AG04449 (cell line): Measurements from ENCODE around the gene THSD4.
A peak's percentile ranks its signal among the peaks of the same experiment; 100 is the strongest.

Experiments
- CTCF ChIA-PET: fragments of 350-600 bp; formaldehyde crosslinking; extraction: SDS; loops from one replicate; lab custom pipeline; 2021; ENCODE audit warnings: antibody characterized with exemption; lab: Yijun Ruan, JAX
- POLR2A ChIA-PET: fragments of 400-600, 350-600 bp; formaldehyde crosslinking; extraction: SDS; loops from one replicate; lab custom pipeline; 2020; ENCODE audit warnings: antibody characterized with exemption, inconsistent platforms; lab: Yijun Ruan, JAX
- DNase-seq: peaks from one replicate; pipeline ENCODE4 v3.0.0-alpha.2; 2010; ENCODE audit warnings: low read depth, low spot score
- H3K4me3 ChIP-seq: 2 replicates; pipeline ENCODE4 v1.5.1; 2011; ENCODE audit warnings: low read depth, mild to moderate bottlenecking, control low read depth, low read length
- CTCF ChIP-seq: IDR thresholded peaks from one replicate; pipeline ENCODE4 v1.5.1; 2011; ENCODE audit warnings: mild to moderate bottlenecking, moderate library complexity, low read length, control low read depth, inconsistent platforms; ENCODE audit not compliant: insufficient read depth; ENCODE audit errors: missing control alignments

The THSD4 gene

GRCh38 chr15:71682001-71682400 is 566.7 kb downstream of the THSD4 start:
- DNase-seq = no peak
- ChIA-PET CTCF (interaction anchor here (1.5 kb wide), 1 partner anchor 14 kb away, joined by 7 read pairs; no protein-coding TSS in a partner anchor), POLR2A (no interaction called here)
- no peak overlapping the region for H3K4me3 ChIP-seq
- TF ChIP-seq CTCF = no peak

GRCh38 chr15:71683411-71684274 is 568.4 kb downstream of the THSD4 start:
- TF ChIP-seq CTCF = no peak
- H3K4me3 ChIP-seq = no peak overlapping the region
- CTCF ChIA-PET = no interaction called here
- POLR2A ChIA-PET = no interaction called here
- no peak for DNase-seq

GRCh38 chr15:71685420-71685993 is 570.2 kb downstream of the THSD4 start:
- no peak for DNase-seq
- TF ChIP-seq CTCF = no peak
- POLR2A ChIA-PET = interaction anchor here (0.7 kb wide), 1 partner anchor 16 kb away, joined by 5 read pairs; no protein-coding TSS in a partner anchor
- CTCF ChIA-PET = interaction anchor here (0.7 to 1.2 kb wide), 2 partner anchors 47 to 641 kb away, joined by 3 to 4 read pairs; no protein-coding TSS in a partner anchor
- no peak overlapping the region for H3K4me3 ChIP-seq

- ChIA-PET POLR2A (no interaction called here), CTCF (interaction anchor here (1.4 to 1.6 kb wide), 2 partner anchors 35 to 239 kb away, joined by 3 read pairs; no protein-coding TSS in a partner anchor)
- no peak for TF ChIP-seq CTCF
These were observed 571.2 kb downstream of the THSD4 start for GRCh38 chr15:71686221-71687050.

GRCh38 chr15:71687902-71688508 is 572.7 kb downstream of the THSD4 start:
- POLR2A ChIA-PET = no interaction called here
- H3K4me3 ChIP-seq = no peak overlapping the region
- CTCF ChIA-PET = interaction anchor here (0.7 to 1.6 kb wide), 5 partner anchors 8 to 107 kb away, joined by 3 read pairs; no protein-coding TSS in a partner anchor
- DNase-seq = peak; percentile 44
- TF ChIP-seq CTCF = no peak

More at GRCh38 chr15:71686221-71687050, 571.2 kb downstream of the THSD4 start:
- no peak overlapping the region for H3K4me3 ChIP-seq
- no peak for DNase-seq
